HG03103 (cell line): ENCODE results near the gene ZNF214.
"Not testable (repeated sequence)": the region's sequence is repeated elsewhere in the genome, so short reads cannot be mapped to it uniquely, and the experiment has no call there.

Source experiments
- ATAC-seq: cut with Tn5 transposase; IDR thresholded peaks from one replicate; pipeline ENCODE4 v1.9.1; 2021; ENCODE audit warnings: low read depth; ENCODE audit not compliant: unreplicated experiment

Gene ZNF214

GRCh38 chr11:6991227-6991626 is 28.9 kb downstream of the ZNF214 start:
- ATAC-seq, result no peak

GRCh38 chr11:6988506-6988905 is 31.6 kb downstream of the ZNF214 start:
- ATAC-seq, result no peak

- ATAC-seq, result no peak
Observed at GRCh38 chr11:6986487-6986886, 33.7 kb downstream of the ZNF214 start.

GRCh38 chr11:6979365-6979764 is 40.8 kb downstream of the ZNF214 start:
- ATAC-seq, result no peak

GRCh38 chr11:6969854-6970253 is 50.3 kb downstream of the ZNF214 start:
- ATAC-seq, result not testable (repeated sequence)

GRCh38 chr11:6968816-6969215 is 51.3 kb downstream of the ZNF214 start:
- ATAC-seq, result no peak

GRCh38 chr11:6962673-6963072 is 57.5 kb downstream of the ZNF214 start:
- no peak for ATAC-seq

- no peak for ATAC-seq
Observed at GRCh38 chr11:6962141-6962540, 58.0 kb downstream of the ZNF214 start.

GRCh38 chr11:6954248-6954647 is 65.9 kb downstream of the ZNF214 start:
- not testable (repeated sequence) for ATAC-seq
